K562 (cell line): ENCODE measurements around the gene ZNF284. TPM values are rescaled to one million over a fixed set of nuclear protein-coding genes. Genes with fewer than 3 reads are reported as not detected.

Source experiments
- ARID1B ChIP-seq: fragments of 450-650 bp; IDR thresholded peaks from 2 replicates; pipeline ENCODE4 v1.6.1; 2016; ENCODE audit warnings: antibody characterized with exemption, mild to moderate bottlenecking, inconsistent platforms
- CBFA2T2 ChIP-seq: fragments of 450-650 bp; conservative IDR thresholded peaks from 2 replicates; pipeline ENCODE4 v1.6.1; 2017; ENCODE audit warnings: mild to moderate bottlenecking
- CBFA2T3 ChIP-seq: fragments of 450-650 bp; IDR thresholded peaks from 2 replicates; pipeline ENCODE4 v1.6.1; 2017
- CHD1 ChIP-seq: fragments of 200-600 bp; sonication (generic); IDR thresholded peaks from one replicate; pipeline ENCODE4 v1.6.1; 2012; ENCODE audit warnings: mild to moderate bottlenecking, moderate library complexity, low read length, inconsistent platforms
- CHD2 ChIP-seq: IDR thresholded peaks from 2 replicates; pipeline ENCODE4 v1.6.1; 2011; ENCODE audit warnings: low read depth, low read length
- DNMT1 ChIP-seq: fragments of 450-650 bp; IDR thresholded peaks from 2 replicates; pipeline ENCODE4 v1.6.1; 2016; ENCODE audit warnings: antibody characterized with exemption, mild to moderate bottlenecking
- EHMT2 ChIP-seq: fragments of 450-650 bp; IDR thresholded peaks from 2 replicates; pipeline ENCODE4 v1.6.1; 2018; ENCODE audit warnings: antibody characterized with exemption
- HDGF ChIP-seq: fragments of 450-650 bp; IDR thresholded peaks from 2 replicates; pipeline ENCODE4 v1.6.1; 2016
- MECOM ChIP-seq: fragments of 250-450 bp; sonication (Bioruptor Pico); IDR thresholded peaks from 2 replicates; pipeline ENCODE4 v1.8.0; 2022; ENCODE audit warnings: inconsistent platforms
- NFIX ChIP-seq: fragments of 250-450 bp; sonication (Bioruptor Pico); IDR thresholded peaks from 2 replicates; pipeline ENCODE4 v1.4.0; 2020; ENCODE audit warnings: low read depth, mild to moderate bottlenecking, moderate library complexity
- RBM22 ChIP-seq: fragments of 200-400 bp; formaldehyde crosslinking; IDR thresholded peaks from 2 replicates; pipeline ENCODE4 v1.6.1; 2018; ENCODE audit warnings: low read length, low read depth; ENCODE audit not compliant: poor library complexity, severe bottlenecking
- RUNX1 ChIP-seq: sonication (generic); IDR thresholded peaks from 2 replicates; pipeline ENCODE4 v1.6.1; 2016; ENCODE audit warnings: antibody characterized with exemption, low read depth
- SMARCB1 ChIP-seq: IDR thresholded peaks from 2 replicates; pipeline ENCODE4 v1.6.1; 2011; ENCODE audit warnings: improper control_type of control experiment, low read depth; ENCODE audit not compliant: insufficient read length
- U2AF2 ChIP-seq: fragments of 200-400 bp; formaldehyde crosslinking; optimal IDR thresholded peaks from 2 replicates; pipeline ENCODE3; 2017; ENCODE audit warnings: low read depth, mild to moderate bottlenecking, low read length
- XRCC5 ChIP-seq: fragments of 200-400 bp; formaldehyde crosslinking; IDR thresholded peaks from 2 replicates; pipeline ENCODE4 v1.6.1; 2017; ENCODE audit warnings: low read depth, mild to moderate bottlenecking, low read length
- YY1 ChIP-seq, 3 experiments: IDR thresholded peaks; 2 replicates each; pipeline ENCODE4 v1.6.1; 2011; ENCODE audit warnings: low read length in 2 of 3, mild to moderate bottlenecking in 2 of 3, moderate library complexity in 2 of 3, borderline replicate concordance in 1 of 3, control low read depth in 1 of 3, low read depth in 1 of 3; ENCODE audit not compliant: insufficient read depth in 3 of 3, insufficient replicate concordance in 2 of 3, control insufficient read depth in 1 of 3, insufficient read length in 1 of 3; ENCODE audit errors: extremely low read depth in 1 of 3
- ZNF75A ChIP-seq: fragments of 450-650 bp; formaldehyde crosslinking; IDR thresholded peaks from 2 replicates; pipeline ENCODE4 v1.4.0; 2020; ENCODE audit warnings: mild to moderate bottlenecking
- ZNF766 ChIP-seq: fragments of 200-800 bp; sonication (Bioruptor generic); conservative IDR thresholded peaks from 2 replicates; pipeline ENCODE4 v1.6.1; 2016; ENCODE audit warnings: missing genetic modification characterization, missing compliant biosample characterization
- polyA plus RNA-seq, 8 experiments: library from polyadenylated mRNA; depleted of rRNA in 4 of 8; stranded (reverse) in 5 of 8; unstranded in 3 of 8; fragments of >200 nt; fragmentation: Nextera tagmentation in 2 of 8; fragmentation: Illumina TruSeq in 1 of 8; extraction: Ambion mirVana in 2 of 8; extraction: Trizol in 1 of 8; gene quantifications; 2 replicates each; pipeline versions ENCODE4 v1.2.1 to v1.2.3, GENCODE V29; 2011 to 2014; ENCODE audit warnings: inconsistent platforms in 1 of 8, missing spikeins in 1 of 8
- total RNA-seq, 7 experiments: library from RNA; depleted of rRNA in 6 of 7; stranded (reverse); fragments of >200 nt in 6 of 7; fragmentation: Illumina TruSeq in 2 of 7; extraction: Trizol in 2 of 7; gene quantifications; 2 replicates each; pipeline versions ENCODE4 v1.2.1 to v1.2.3, GENCODE V29; 2011 to 2021; ENCODE audit warnings: low replicate concordance in 1 of 7
- TF ChIP-seq, protein P1 (sequence below): fragments of 450-650 bp; IDR thresholded peaks from 2 replicates; pipeline ENCODE4 v1.6.1; 2017; ENCODE audit warnings: mild to moderate bottlenecking, moderate library complexity
- TF ChIP-seq, protein P2 (sequence below): fragments of 250-450 bp; sonication (Bioruptor Pico); IDR thresholded peaks from 2 replicates; pipeline ENCODE4 v1.5.0; 2022; ENCODE audit warnings: mild to moderate bottlenecking
- TF ChIP-seq, protein P3 (sequence below): sonication (generic); formaldehyde crosslinking; IDR thresholded peaks from 2 replicates; pipeline ENCODE4 v1.8.0; 2022; ENCODE audit warnings: mild to moderate bottlenecking, missing genetic modification reagents
- TF ChIP-seq, protein P4 (sequence below): sonication (generic); formaldehyde crosslinking; IDR thresholded peaks from 2 replicates; pipeline ENCODE4 v1.8.1; 2023; ENCODE audit warnings: mild to moderate bottlenecking, missing genetic modification reagents

ZNF284 gene
- total and polyA plus RNA-seq, 9 of the 15 experiments (the other 6 are each of a cell fraction or from before 2014, with no cell fraction given) = 0.07 to 0.24 (median 0.20) TPM

DNA sequence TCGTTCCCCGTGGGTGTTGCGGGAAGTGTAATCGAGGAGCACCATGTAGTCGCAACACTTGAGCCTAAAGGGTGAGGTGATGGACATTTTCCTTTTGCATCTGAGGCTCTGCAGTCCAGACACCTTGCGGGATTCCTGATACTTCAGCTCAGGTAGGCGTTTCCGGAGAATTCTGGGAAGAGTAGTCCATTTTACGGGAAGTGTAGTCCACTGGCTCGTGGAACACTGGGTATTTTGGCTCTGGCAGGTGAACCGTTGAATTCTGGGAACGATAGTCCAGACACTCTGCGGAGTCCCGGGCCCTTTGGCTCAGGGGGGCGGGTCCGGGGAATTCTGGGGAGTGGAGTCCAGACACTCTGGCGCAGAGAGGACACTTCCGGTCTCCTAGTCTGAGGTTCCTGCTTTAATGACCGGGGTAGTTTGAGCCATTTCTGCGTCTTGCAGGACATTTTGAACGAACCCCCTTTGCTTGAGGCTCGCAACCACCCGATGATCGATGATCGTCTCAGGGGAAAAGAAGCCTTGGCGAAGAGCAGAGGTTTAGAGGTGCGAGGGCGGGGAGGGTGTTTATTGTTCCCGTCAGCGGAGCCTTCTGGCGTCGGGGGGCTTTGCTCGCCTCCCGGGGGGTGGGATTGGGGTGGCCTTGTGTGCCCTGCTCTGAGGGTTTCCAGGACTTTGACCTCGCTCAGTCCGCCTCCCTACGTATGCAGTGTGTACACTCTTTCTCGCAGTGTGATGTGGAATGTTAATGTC, 20.1 kb upstream of the ZNF284 start, which contains the start of gene ZNF223 (continued):
- TF ChIP-seq MECOM (CRISPR knock-in tag) (no peak), XRCC5 (no peak), RBM22 (no peak), ZNF75A (CRISPR knock-in tag) (no peak), NFIX (no peak), SMARCB1 (no peak), ARID1B (no peak), CHD1 (no peak), U2AF2 (no peak), CBFA2T3 (no peak), ZNF766 (no peak; the same call in 1 of the 2 replicates), CBFA2T2 (no peak), RUNX1 (no peak), CHD2 (no peak), HDGF (no peak), EHMT2 (peak; percentile 41; the same call in 1 of the 2 replicates), YY1 (IDR thresholded peaks at IDR 0.05; ENCODE audit: borderline replicate concordance in 1 of 3, control insufficient read depth in 1 of 3, extremely low read depth in 1 of 3, insufficient read depth in 3 of 3, insufficient read length in 1 of 3, insufficient replicate concordance in 2 of 3, low read depth in 1 of 3, low read length in 2 of 3) (no peak), DNMT1 (no peak)
- TF ChIP-seq, protein P1, sequence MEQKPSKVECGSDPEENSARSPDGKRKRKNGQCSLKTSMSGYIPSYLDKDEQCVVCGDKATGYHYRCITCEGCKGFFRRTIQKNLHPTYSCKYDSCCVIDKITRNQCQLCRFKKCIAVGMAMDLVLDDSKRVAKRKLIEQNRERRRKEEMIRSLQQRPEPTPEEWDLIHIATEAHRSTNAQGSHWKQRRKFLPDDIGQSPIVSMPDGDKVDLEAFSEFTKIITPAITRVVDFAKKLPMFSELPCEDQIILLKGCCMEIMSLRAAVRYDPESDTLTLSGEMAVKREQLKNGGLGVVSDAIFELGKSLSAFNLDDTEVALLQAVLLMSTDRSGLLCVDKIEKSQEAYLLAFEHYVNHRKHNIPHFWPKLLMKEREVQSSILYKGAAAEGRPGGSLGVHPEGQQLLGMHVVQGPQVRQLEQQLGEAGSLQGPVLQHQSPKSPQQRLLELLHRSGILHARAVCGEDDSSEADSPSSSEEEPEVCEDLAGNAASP = no peak
- TF ChIP-seq, protein P2, sequence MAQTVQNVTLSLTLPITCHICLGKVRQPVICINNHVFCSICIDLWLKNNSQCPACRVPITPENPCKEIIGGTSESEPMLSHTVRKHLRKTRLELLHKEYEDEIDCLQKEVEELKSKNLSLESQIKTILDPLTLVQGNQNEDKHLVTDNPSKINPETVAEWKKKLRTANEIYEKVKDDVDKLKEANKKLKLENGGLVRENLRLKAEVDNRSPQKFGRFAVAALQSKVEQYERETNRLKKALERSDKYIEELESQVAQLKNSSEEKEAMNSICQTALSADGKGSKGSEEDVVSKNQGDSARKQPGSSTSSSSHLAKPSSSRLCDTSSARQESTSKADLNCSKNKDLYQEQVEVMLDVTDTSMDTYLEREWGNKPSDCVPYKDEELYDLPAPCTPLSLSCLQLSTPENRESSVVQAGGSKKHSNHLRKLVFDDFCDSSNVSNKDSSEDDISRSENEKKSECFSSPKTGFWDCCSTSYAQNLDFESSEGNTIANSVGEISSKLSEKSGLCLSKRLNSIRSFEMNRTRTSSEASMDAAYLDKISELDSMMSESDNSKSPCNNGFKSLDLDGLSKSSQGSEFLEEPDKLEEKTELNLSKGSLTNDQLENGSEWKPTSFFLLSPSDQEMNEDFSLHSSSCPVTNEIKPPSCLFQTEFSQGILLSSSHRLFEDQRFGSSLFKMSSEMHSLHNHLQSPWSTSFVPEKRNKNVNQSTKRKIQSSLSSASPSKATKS (CRISPR knock-in tag) = no peak
- TF ChIP-seq, protein P3, sequence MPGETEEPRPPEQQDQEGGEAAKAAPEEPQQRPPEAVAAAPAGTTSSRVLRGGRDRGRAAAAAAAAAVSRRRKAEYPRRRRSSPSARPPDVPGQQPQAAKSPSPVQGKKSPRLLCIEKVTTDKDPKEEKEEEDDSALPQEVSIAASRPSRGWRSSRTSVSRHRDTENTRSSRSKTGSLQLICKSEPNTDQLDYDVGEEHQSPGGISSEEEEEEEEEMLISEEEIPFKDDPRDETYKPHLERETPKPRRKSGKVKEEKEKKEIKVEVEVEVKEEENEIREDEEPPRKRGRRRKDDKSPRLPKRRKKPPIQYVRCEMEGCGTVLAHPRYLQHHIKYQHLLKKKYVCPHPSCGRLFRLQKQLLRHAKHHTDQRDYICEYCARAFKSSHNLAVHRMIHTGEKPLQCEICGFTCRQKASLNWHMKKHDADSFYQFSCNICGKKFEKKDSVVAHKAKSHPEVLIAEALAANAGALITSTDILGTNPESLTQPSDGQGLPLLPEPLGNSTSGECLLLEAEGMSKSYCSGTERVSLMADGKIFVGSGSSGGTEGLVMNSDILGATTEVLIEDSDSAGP (CRISPR knock-in tag) = no peak
- TF ChIP-seq, protein P4, sequence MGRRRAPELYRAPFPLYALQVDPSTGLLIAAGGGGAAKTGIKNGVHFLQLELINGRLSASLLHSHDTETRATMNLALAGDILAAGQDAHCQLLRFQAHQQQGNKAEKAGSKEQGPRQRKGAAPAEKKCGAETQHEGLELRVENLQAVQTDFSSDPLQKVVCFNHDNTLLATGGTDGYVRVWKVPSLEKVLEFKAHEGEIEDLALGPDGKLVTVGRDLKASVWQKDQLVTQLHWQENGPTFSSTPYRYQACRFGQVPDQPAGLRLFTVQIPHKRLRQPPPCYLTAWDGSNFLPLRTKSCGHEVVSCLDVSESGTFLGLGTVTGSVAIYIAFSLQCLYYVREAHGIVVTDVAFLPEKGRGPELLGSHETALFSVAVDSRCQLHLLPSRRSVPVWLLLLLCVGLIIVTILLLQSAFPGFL (CRISPR knock-in tag) = no peak
